NT2/D1 (cell line): ENCODE data around the gene KRTCAP2.

Experiments used
- DNase-seq: peaks from one replicate; pipeline ENCODE4 v3.0.0-alpha.2; 2011; ENCODE audit warnings: low read depth, low spot score
- H3K27me3 ChIP-seq: 2 replicates; pipeline ENCODE4 v1.6.0; 2011; ENCODE audit warnings: mild to moderate bottlenecking; ENCODE audit not compliant: insufficient read length, insufficient read depth
- H3K36me3 ChIP-seq: 2 replicates; pipeline ENCODE4 v1.6.1; 2011; ENCODE audit warnings: mild to moderate bottlenecking, low read length, mixed read lengths; ENCODE audit not compliant: insufficient read depth, insufficient read length
- H3K4me1 ChIP-seq: 2 replicates; pipeline ENCODE4 v1.5.1; 2011; ENCODE audit not compliant: insufficient read depth, insufficient read length
- H3K4me3 ChIP-seq: 2 replicates; pipeline ENCODE4 v1.5.1; 2011; ENCODE audit warnings: low read depth; ENCODE audit not compliant: insufficient read length
- H3K9ac ChIP-seq: 2 replicates; pipeline ENCODE4 v1.6.0; 2011; ENCODE audit warnings: low read depth; ENCODE audit not compliant: insufficient read length
- H3K9me3 ChIP-seq: 2 replicates; pipeline ENCODE4 v1.5.1; 2011; ENCODE audit warnings: mild to moderate bottlenecking, low read length; ENCODE audit not compliant: insufficient read depth
- SUZ12 ChIP-seq: IDR thresholded peaks from 2 replicates; pipeline ENCODE4 v1.6.1; 2011; ENCODE audit not compliant: insufficient read length, insufficient read depth; ENCODE audit errors: extremely low read depth
- YY1 ChIP-seq: IDR thresholded peaks from 2 replicates; pipeline ENCODE4 v1.6.1; 2011; ENCODE audit not compliant: insufficient read length, insufficient read depth
- ZNF274 ChIP-seq: IDR thresholded peaks from 2 replicates; pipeline ENCODE4 v1.6.1; 2011; ENCODE audit warnings: mild to moderate bottlenecking, low read depth, low read length

KRTCAP2 gene

DNA sequence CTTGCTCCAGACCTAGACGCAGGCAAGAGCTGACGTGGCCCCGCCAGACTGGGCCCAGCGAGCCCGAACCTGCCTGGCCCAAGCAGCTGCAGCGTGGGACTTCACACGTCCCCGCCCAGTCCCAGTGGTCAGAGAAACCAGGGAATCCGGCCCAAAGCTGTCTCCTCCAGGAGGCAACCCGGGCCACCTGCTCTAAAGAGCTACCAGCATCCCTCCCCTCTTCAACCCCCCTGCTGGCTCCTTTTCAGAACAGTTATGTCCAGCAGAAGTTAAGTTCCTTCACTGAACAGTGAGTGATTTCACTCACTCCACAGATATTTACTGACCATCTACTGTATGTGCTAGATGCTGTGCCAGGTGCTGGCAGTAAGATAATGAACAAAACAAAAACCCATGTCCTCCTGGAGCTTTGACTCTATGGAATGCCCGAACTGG is 47.6 kb downstream of the KRTCAP2 start:
- H3K4me3 ChIP-seq, result peak overlapping the region; percentile 73
- H3K36me3 ChIP-seq, result no peaks in the 10 kb centered on the region
- H3K9ac ChIP-seq, result no peak overlapping the region
- no peaks in the 10 kb centered on the region for H3K9me3 ChIP-seq
- no peak for DNase-seq
- TF ChIP-seq SUZ12 (no peak), YY1 (no peak), ZNF274 (no peak)
- peaks cover 43% of the 10 kb centered on the region for H3K4me1 ChIP-seq
- peaks cover 85% of the 10 kb centered on the region for H3K27me3 ChIP-seq

DNA sequence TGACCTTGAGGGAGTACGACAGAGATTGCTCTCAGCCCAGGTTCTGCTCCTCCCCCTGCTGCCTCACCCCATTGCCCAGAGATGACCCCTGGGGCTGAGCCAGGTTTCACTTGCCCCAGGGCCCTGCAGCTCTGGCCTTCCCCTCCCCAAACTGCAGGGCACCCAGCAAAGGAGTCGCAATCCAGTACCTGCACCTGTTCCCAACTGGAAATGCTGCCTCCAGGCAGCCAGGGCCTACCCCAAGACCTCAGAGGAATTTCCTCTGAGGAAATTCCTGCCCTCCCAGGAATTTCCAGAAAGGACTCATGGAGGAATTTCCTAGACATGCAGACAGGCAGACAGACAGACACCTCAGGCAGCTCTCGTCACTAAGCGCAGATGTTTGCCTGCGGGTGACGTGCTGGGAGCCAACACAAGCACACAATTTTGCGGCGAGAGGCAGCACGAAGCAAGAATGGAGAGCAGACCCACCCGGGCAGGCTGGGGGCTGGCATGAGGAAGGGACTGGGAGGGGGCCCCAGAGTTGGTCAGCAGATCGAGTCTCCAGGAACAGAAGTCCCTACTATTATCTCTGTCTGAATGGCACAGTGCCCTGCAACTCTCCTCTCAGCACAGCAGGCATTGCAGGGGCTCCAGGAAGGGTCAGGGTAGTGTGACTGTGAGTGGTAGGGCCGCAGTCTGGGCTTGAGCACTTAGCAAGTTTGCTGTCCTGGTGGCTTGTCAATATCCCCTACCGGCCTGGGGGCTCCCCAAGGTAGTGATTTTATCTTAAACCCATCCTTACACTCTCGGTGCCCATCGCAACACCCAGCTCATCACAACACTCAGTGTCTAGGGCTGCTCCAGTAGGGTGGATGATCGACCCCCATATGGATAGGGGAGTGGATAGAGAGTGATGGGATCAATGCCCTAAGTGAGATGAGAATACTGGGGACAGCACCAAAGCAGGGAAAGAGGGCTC is 48.3 kb downstream of the KRTCAP2 start:
- no peak overlapping the region for H3K4me3 ChIP-seq
- no peak for DNase-seq
- TF ChIP-seq ZNF274, result no peak
- TF ChIP-seq SUZ12, result no peak
- TF ChIP-seq YY1, result no peak
- peaks cover 91% of the 10 kb centered on the region for H3K27me3 ChIP-seq
- no peaks in the 10 kb centered on the region for H3K36me3 ChIP-seq
- peaks cover 40% of the 10 kb centered on the region for H3K4me1 ChIP-seq
- no peaks in the 10 kb centered on the region for H3K9me3 ChIP-seq
- no peak overlapping the region for H3K9ac ChIP-seq

DNA sequence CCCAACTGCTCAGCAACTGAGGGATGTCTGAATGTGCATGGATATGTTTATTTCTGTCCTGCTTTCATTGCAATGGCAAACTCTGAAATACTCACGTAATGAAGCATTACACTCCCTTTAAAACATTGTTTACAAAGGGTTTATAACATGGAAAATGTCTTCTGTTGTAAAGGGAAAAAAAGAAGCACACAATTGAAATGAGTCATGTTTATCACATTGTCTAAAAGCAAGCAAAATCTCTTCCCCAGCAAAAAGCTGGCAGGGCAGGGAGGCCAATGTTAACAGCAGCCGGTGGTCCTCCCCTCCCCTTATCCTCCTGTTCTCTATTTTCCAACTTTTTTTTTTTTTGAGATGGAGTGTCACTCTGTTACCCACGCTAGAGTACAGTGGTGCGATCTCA is 49.3 kb downstream of the KRTCAP2 start:
- Histone ChIP-seq H3K36me3 (no peaks in the 10 kb centered on the region), H3K4me3 (no peak overlapping the region), H3K27me3 (peaks cover 83% of the 10 kb centered on the region), H3K9me3 (no peaks in the 10 kb centered on the region), H3K4me1 (peaks cover 31% of the 10 kb centered on the region), H3K9ac (no peak overlapping the region)
- TF ChIP-seq SUZ12, result no peak
- no peak for TF ChIP-seq ZNF274
- no peak for TF ChIP-seq YY1
- DNase-seq, result no peak

DNA sequence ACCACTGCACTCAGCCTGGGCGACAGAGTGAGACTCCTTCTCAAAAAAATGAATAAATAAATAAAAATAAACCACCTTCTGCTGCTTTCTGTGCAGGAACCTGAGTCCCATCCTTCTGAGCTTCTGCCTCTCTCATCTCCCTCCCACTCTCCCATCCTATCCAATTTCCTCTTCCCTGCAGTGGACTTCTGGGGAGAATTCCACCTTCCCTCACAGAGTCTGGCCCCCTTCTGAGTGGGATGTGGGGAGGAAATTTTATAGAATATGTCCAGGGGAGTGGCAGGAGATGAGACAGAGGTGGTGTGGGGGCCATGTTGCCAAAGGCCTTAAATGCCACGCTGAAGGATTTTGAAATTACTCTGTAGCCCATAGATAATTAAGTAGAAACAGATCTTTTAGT is 50.8 kb downstream of the KRTCAP2 start:
- no peak for DNase-seq
- TF ChIP-seq SUZ12 (no peak), YY1 (no peak), ZNF274 (no peak)
- Histone ChIP-seq H3K36me3 (no peaks in the 10 kb centered on the region), H3K4me3 (no peak overlapping the region), H3K4me1 (peaks cover 22% of the 10 kb centered on the region), H3K27me3 (peaks cover 70% of the 10 kb centered on the region), H3K9me3 (no peaks in the 10 kb centered on the region), H3K9ac (no peak overlapping the region)

DNA sequence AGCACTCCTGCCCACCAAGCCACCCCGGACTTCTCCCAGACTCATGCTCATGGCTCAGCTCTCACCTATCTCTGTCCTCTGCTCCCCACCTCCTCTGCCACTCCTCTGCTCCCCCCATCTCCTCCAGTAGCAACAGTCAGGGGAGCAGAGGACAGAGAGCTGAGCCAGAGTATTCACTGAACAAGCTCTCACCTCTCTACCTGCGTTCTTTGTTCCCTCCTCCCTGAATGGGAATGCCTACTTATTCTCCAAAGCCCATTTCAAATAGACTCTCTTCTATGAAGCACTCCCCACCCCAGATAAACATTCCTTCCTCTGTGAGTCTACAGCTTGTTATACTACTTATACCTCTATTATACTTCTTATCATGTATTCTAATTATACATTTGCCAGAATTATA is 51.9 kb downstream of the KRTCAP2 start:
- no peak overlapping the region for H3K9ac ChIP-seq
- H3K27me3 ChIP-seq, result peaks cover 59% of the 10 kb centered on the region
- H3K4me3 ChIP-seq, result no peak overlapping the region

DNA sequence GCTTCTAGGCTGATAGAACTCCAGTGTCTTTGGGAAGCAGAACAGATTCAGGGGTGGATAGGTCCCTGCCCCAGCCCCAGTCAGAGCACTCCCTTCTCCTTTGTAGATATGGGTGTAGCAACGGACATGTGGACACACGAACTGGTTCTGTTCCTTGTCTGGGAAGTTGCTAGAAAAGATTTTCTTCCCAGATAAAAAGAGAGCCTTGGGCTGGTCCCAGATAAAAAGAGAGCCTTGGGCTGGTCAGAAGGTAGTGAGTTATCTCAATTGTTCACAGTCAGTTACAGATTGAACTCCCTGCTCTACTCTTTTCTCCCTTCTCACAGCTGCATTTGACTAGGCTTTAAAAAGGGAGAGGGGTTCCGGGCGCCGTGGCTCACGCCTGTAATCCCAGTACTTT is 52.9 kb downstream of the KRTCAP2 start:
- TF ChIP-seq SUZ12 (no peak), ZNF274 (no peak), YY1 (no peak)
- no peaks in the 10 kb centered on the region for H3K9me3 ChIP-seq
- no peaks in the 10 kb centered on the region for H3K36me3 ChIP-seq
- H3K4me1 ChIP-seq, result peaks cover 7% of the 10 kb centered on the region
- no peak overlapping the region for H3K9ac ChIP-seq
- H3K27me3 ChIP-seq, result peaks cover 49% of the 10 kb centered on the region
- H3K4me3 ChIP-seq, result no peak overlapping the region
- no peak for DNase-seq

More for the DNA sequence above, 51.9 kb downstream of the KRTCAP2 start:
- Histone ChIP-seq H3K9me3 (no peaks in the 10 kb centered on the region), H3K36me3 (no peaks in the 10 kb centered on the region), H3K4me1 (peaks cover 17% of the 10 kb centered on the region)
- no peak for TF ChIP-seq ZNF274
- no peak for TF ChIP-seq SUZ12
- no peak for TF ChIP-seq YY1
- DNase-seq, result no peak
